Stimulated activated CD8-positive, alpha-beta memory T cell treated with anti-CD3 and anti-CD28 coated beads, Interleukin-7, amount 100 ng/mL, for 48 hours (primary cell): Measurements from ENCODE around the gene RARS2.
"Not testable (repeated sequence)": the region's sequence is repeated elsewhere in the genome, so short reads cannot be mapped to it uniquely, and the experiment has no call there.

Source experiments
- DNase-seq, 2 donors: peaks; one replicate each; pipeline ENCODE4 v3.0.0-alpha.2; 2020; ENCODE audit warnings: low read depth in 1 of 2; ENCODE audit errors: extremely low read depth in 1 of 2

Gene RARS2

GRCh38 chr6:87589693-87590416 is at the start of gene RARS2, which contains the start of gene ORC3:
RARS2 (minus strand) TSS chr6:87589987; CDS start chr6:87589957, 30 bp downstream.
ORC3 (plus strand) TSS chr6:87590135; CDS start chr6:87590169, 34 bp downstream.
- DNase-seq = peak; percentile 89 to 95

GRCh38 chr6:87639373-87639772 is 49.6 kb upstream of the RARS2 start:
- no peak for DNase-seq

GRCh38 chr6:87637106-87637505 is 47.3 kb upstream of the RARS2 start:
- DNase-seq = no peak

- DNase-seq = no peak
These were observed 46.5 kb upstream of the RARS2 start for GRCh38 chr6:87636315-87636714.

GRCh38 chr6:87633851-87634250 is 44.1 kb upstream of the RARS2 start:
- DNase-seq = no peak

GRCh38 chr6:87630746-87631145 is 41.0 kb upstream of the RARS2 start:
- DNase-seq = no peak

GRCh38 chr6:87628881-87629280 is 39.1 kb upstream of the RARS2 start:
- DNase-seq = no peak

GRCh38 chr6:87628424-87628823 is 38.6 kb upstream of the RARS2 start:
- no peak for DNase-seq

- DNase-seq = no peak
These were observed 33.5 kb upstream of the RARS2 start for GRCh38 chr6:87623248-87623647.

- no peak for DNase-seq
These were observed 28.7 kb upstream of the RARS2 start for GRCh38 chr6:87618531-87618930.

GRCh38 chr6:87617405-87617804 is 27.6 kb upstream of the RARS2 start:
- DNase-seq = no peak

- not testable (repeated sequence) for DNase-seq
These were observed 23.2 kb upstream of the RARS2 start for GRCh38 chr6:87613018-87613417.

- no peak for DNase-seq
These were observed 19.0 kb upstream of the RARS2 start for GRCh38 chr6:87608802-87609201.

GRCh38 chr6:87606199-87606598 is 16.4 kb upstream of the RARS2 start:
- DNase-seq = no peak

- DNase-seq = no peak
These were observed 10.8 kb upstream of the RARS2 start for GRCh38 chr6:87600576-87600975.

- no peak for DNase-seq
These were observed 1.2 kb upstream of the RARS2 start for GRCh38 chr6:87590990-87591389.

GRCh38 chr6:87590417-87590880 is 662 bp upstream of the RARS2 start:
- no peak for DNase-seq

- DNase-seq = no peak
These were observed 905 bp downstream of the RARS2 start for GRCh38 chr6:87588756-87589407.

GRCh38 chr6:87586371-87587077 is 3.3 kb downstream of the RARS2 start:
- no peak for DNase-seq

GRCh38 chr6:87583822-87584221 is 6.0 kb downstream of the RARS2 start:
- DNase-seq = no peak

GRCh38 chr6:87575423-87575822 is 14.4 kb downstream of the RARS2 start:
- no peak for DNase-seq
